ENCODE measurements around the gene AKAP12. TPM values are rescaled to one million over a fixed set of nuclear protein-coding genes. Genes with fewer than 3 reads are reported as not detected.

AKAP12 gene
- total and polyA plus RNA-seq, 12 donors: 10.8 to 46.1 (median 26.1) TPM

DNA sequence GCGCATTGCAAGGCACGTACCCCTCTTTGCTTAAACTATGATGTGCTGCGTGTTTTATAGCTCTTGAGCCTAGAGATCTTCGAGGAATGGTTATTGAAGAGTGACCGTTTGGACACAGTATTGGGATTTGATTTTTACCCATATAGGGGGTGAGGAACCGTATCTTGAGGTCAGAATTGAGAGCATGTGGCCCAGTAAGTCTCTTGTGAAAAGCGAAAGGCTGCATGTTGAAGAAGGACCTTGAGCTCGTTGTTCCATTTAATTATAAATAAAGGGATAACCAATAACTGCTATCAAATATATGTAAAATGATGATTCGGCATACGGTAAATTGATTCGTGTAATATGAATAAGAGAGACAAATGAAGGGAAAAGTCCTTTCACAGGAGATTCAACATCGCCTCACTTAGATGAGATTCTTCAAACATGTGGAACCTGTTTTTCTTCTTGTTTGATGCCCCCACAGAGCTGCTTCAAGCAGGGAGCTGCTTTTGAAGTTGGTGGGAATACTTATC lies 66.6 kb downstream of the AKAP12 start:
- no peaks in the 10 kb centered on the region for H3K27me3 ChIP-seq
- no peaks in the 10 kb centered on the region for H3K36me3 ChIP-seq (replicated peaks in 1 of 2)
- no peaks in the 10 kb centered on the region for H3K4me1 ChIP-seq (replicated peaks in 1 of 2)
- DNase-seq: no peak
- TF ChIP-seq, protein P1, sequence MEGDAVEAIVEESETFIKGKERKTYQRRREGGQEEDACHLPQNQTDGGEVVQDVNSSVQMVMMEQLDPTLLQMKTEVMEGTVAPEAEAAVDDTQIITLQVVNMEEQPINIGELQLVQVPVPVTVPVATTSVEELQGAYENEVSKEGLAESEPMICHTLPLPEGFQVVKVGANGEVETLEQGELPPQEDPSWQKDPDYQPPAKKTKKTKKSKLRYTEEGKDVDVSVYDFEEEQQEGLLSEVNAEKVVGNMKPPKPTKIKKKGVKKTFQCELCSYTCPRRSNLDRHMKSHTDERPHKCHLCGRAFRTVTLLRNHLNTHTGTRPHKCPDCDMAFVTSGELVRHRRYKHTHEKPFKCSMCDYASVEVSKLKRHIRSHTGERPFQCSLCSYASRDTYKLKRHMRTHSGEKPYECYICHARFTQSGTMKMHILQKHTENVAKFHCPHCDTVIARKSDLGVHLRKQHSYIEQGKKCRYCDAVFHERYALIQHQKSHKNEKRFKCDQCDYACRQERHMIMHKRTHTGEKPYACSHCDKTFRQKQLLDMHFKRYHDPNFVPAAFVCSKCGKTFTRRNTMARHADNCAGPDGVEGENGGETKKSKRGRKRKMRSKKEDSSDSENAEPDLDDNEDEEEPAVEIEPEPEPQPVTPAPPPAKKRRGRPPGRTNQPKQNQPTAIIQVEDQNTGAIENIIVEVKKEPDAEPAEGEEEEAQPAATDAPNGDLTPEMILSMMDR (IDR thresholded peaks at IDR 0.05): no peak
- no peak for TF ChIP-seq POLR2A (IDR thresholded peaks at IDR 0.05)
- H3K4me3 ChIP-seq: no peak overlapping the region
- H3K27ac ChIP-seq: no peak overlapping the region
- no peaks in the 10 kb centered on the region for H3K9me3 ChIP-seq (replicated peaks in 1 of 3)
- WGBS, 4 donors: 84 to 92% (median 88%) methylated on average over 12 of the region's 12 CpGs
- intact Hi-C loops (cut with DNase I): no loop called here

DNA sequence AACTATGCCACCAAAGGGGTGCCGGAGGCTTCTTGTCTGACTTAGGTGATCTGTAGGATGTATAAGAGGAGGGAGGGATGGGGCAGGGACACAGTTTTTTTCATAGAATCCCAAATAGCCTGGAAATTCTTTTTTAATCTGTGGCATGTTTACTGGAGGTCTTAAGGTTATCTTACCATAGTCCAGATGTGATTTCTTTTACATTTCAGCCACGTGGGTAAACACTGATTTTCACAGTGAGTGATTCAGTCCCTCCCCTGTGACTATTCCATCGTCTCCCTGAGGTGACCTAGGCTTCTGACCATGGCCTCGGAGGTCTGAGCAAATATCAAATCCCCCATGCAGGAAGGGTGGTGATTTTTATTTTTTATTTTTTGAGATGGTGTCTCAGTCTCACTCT lies 67.7 kb downstream of the AKAP12 start:
- intact Hi-C loops (cut with DNase I): no loop called here
- no peak for DNase-seq
- no peak overlapping the region for H3K27ac ChIP-seq
- no peaks in the 10 kb centered on the region for H3K27me3 ChIP-seq
- no peaks in the 10 kb centered on the region for H3K4me1 ChIP-seq (replicated peaks in 1 of 2)
- TF ChIP-seq, protein P1 (IDR thresholded peaks at IDR 0.05): no peak
- no peak for TF ChIP-seq POLR2A (IDR thresholded peaks at IDR 0.05)
- H3K9me3 ChIP-seq (replicated peaks in 1 of 3): no peaks in the 10 kb centered on the region
- WGBS, 4 donors: 47 to 58% (median 55%) methylated on average over 4 of the region's 4 CpGs
- H3K36me3 ChIP-seq (replicated peaks in 1 of 2): no peaks in the 10 kb centered on the region
- H3K4me3 ChIP-seq: no peak overlapping the region

DNA sequence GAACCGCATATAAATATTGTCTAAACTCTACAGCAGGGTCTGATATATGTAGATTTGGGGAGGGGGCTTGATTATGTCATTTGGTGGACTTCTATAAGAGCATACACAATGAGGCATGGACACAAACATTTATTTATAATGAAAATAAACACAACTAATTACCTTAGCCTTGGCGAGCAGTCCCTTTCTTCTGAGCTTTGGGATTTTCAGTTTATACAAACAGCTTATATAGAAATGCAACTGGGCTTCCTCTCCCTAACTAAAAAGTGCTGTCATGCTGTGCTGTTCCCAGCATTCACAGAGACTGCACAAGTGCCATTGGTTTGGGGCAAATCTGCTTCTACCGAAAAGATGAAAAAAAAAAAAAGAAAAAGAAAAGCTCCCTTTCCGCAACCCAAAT lies 69.9 kb downstream of the AKAP12 start:
- WGBS, 4 donors: 90 to 94% (median 92%) methylated on average over 4 of the region's 4 CpGs
- Histone ChIP-seq H3K9me3 (replicated peaks in 1 of 3) (no peaks in the 10 kb centered on the region), H3K27me3 (no peaks in the 10 kb centered on the region), H3K4me1 (replicated peaks in 1 of 2) (no peaks in the 10 kb centered on the region), H3K4me3 (no peak overlapping the region), H3K27ac (no peak overlapping the region), H3K36me3 (replicated peaks in 1 of 2) (no peaks in the 10 kb centered on the region)
- TF ChIP-seq, protein P1 (IDR thresholded peaks at IDR 0.05): no peak
- no peak for TF ChIP-seq POLR2A (IDR thresholded peaks at IDR 0.05)
- DNase-seq: no peak
- intact Hi-C loops (cut with DNase I): no loop called here

DNA sequence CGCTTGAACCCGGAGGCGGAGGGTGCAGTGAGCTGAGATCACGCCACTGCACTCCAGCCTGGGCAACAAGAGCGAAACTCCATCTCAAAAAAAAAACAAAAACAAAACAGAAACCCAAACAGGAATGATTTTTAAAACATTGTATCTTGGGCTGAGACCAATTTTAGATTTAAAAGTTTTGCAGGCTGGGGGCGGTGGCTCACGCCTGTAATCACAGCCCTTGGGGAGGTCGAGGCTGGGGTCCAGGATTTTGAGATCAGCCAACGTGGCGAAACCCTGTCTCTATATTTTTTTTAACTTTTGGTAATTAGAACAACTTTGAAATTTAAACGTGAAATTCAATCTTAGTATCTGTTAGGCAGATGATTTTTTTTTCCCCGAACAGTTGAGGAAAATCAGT lies 70.5 kb downstream of the AKAP12 start:
- Histone ChIP-seq H3K4me3 (no peak overlapping the region), H3K27ac (no peak overlapping the region), H3K27me3 (no peaks in the 10 kb centered on the region), H3K36me3 (replicated peaks in 1 of 2) (no peaks in the 10 kb centered on the region), H3K4me1 (replicated peaks in 1 of 2) (no peaks in the 10 kb centered on the region), H3K9me3 (replicated peaks in 1 of 3) (no peaks in the 10 kb centered on the region)
- TF ChIP-seq, protein P1 (IDR thresholded peaks at IDR 0.05): no peak
- no peak for TF ChIP-seq POLR2A (IDR thresholded peaks at IDR 0.05)
- 74 to 86% (median 79%) methylated on average over 12 of the region's 12 CpGs for WGBS, 4 donors
- intact Hi-C loops (cut with DNase I): no loop called here
- no peak for DNase-seq
